A549 (cell line): Measurements from ENCODE around the gene PNPLA7. TPM values are rescaled to one million over a fixed set of nuclear protein-coding genes. Genes with fewer than 3 reads are reported as not detected.
A peak's percentile ranks its signal among the peaks of the same experiment; 100 is the strongest.

Experiments used
- ATAC-seq, 2 experiments: fragments of 200-7000 bp in 1 of 2; fragments of >200 bp in 1 of 2; cut with Nextera tagmentation in 1 of 2; cut with Tn5 transposase in 1 of 2; 3 replicates each; pipeline versions ENCODE4 v1.8.0 to v1.9.1; 2018 to 2020; ENCODE audit warnings: mild to moderate bottlenecking in 1 of 2, moderate library complexity in 1 of 2
- CTCF ChIA-PET: fragments of 300-600 bp; sonication (Branson Sonifier 250); formaldehyde crosslinking; extraction: SDS; loops from one replicate; lab custom pipeline; 2021; ENCODE audit warnings: antibody characterized with exemption, inconsistent platforms; lab: Yijun Ruan, JAX
- POLR2A ChIA-PET: fragments of 350-600 bp; formaldehyde crosslinking; extraction: SDS; loops from one replicate; lab custom pipeline; 2021; ENCODE audit warnings: antibody characterized with exemption, inconsistent platforms; lab: Yijun Ruan, JAX
- DNase-seq, 2 experiments: peaks; one replicate each; pipeline versions ENCODE4 v3.0.0 to v3.0.0-alpha.2; 2011 to 2016; ENCODE audit warnings: low read depth in 1 of 2, low spot score in 1 of 2
- FAIRE-seq: peaks from 2 replicates; lab custom pipeline; 2011; peaks lifted over from hg19 to GRCh38; lab: Jason Lieb, UNC
- H3K27ac ChIP-seq, 2 experiments: fragments of >200 bp; sonication (Bioruptor Twin); formaldehyde crosslinking; 3 replicates each; pipeline ENCODE4 v1.5.1; 2016 to 2017
- H3K4me1 ChIP-seq: fragments of >200 bp; sonication (Bioruptor Twin); formaldehyde crosslinking; 3 replicates; pipeline ENCODE4 v1.6.1; 2016
- H3K4me2 ChIP-seq: fragments of >200 bp; sonication (Bioruptor Twin); formaldehyde crosslinking; 3 replicates; pipeline ENCODE4 v1.6.1; 2016
- H3K4me3 ChIP-seq: fragments of >200 bp; sonication (Bioruptor Twin); formaldehyde crosslinking; 3 replicates; pipeline ENCODE4 v1.5.1; 2016
- H3K9me3 ChIP-seq: fragments of >200 bp; sonication (Bioruptor Twin); formaldehyde crosslinking; 3 replicates; pipeline ENCODE4 v1.6.1; 2016
- CBX8 ChIP-seq: fragments of 200-600 bp; sonication (generic); IDR thresholded peaks from 2 replicates; pipeline ENCODE4 v1.6.1; 2016
- EHMT2 ChIP-seq: fragments of 200-600 bp; sonication (generic); IDR thresholded peaks from 2 replicates; pipeline ENCODE4 v1.6.1; 2016; ENCODE audit warnings: antibody characterized with exemption, low read depth, mild to moderate bottlenecking, moderate library complexity
- FOSB ChIP-seq: fragments of 250-450 bp; sonication (Bioruptor Pico); IDR thresholded peaks from 2 replicates; pipeline ENCODE4 v1.5.0; 2020; ENCODE audit warnings: mild to moderate bottlenecking, moderate library complexity
- HOXB13 ChIP-seq: fragments of 250-450 bp; sonication (Bioruptor Pico); IDR thresholded peaks from 2 replicates; pipeline ENCODE4 v1.5.0; 2020; ENCODE audit warnings: low read depth, mild to moderate bottlenecking, moderate library complexity
- HOXB5 ChIP-seq: fragments of 250-450 bp; sonication (Bioruptor Pico); IDR thresholded peaks from 2 replicates; pipeline ENCODE4 v1.5.0; 2020; ENCODE audit warnings: mild to moderate bottlenecking, moderate library complexity
- KDM1A ChIP-seq: fragments of 200-600 bp; sonication (generic); IDR thresholded peaks from 2 replicates; pipeline ENCODE4 v1.6.1; 2016; ENCODE audit warnings: low read depth, mild to moderate bottlenecking
- KDM5A ChIP-seq: fragments of 200-600 bp; sonication (generic); IDR thresholded peaks from 2 replicates; pipeline ENCODE4 v1.6.1; 2016; ENCODE audit warnings: antibody characterized with exemption, mild to moderate bottlenecking
- MAFK ChIP-seq: fragments of 450-650 bp; IDR thresholded peaks from 2 replicates; pipeline ENCODE4 v1.6.1; 2014; ENCODE audit not compliant: partially characterized antibody
- MAZ ChIP-seq: fragments of 150-350 bp; IDR thresholded peaks from 2 replicates; pipeline ENCODE4 v1.6.1; 2014; ENCODE audit warnings: antibody characterized with exemption, low read depth, low read length, borderline replicate concordance
- PHF8 ChIP-seq: fragments of 200-600 bp; sonication (generic); IDR thresholded peaks from 2 replicates; pipeline ENCODE4 v1.6.1; 2016; ENCODE audit warnings: low read depth, mild to moderate bottlenecking, antibody characterized with exemption, moderate library complexity, borderline replicate concordance
- POLR2A ChIP-seq: IDR thresholded peaks from 2 replicates; pipeline ENCODE4 v1.6.1; 2012; ENCODE audit warnings: mild to moderate bottlenecking, low read length
- RARB ChIP-seq: fragments of 250-450 bp; sonication (Bioruptor Pico); IDR thresholded peaks from 2 replicates; pipeline ENCODE4 v1.8.0; 2021; ENCODE audit warnings: mild to moderate bottlenecking, moderate library complexity
- RCOR1 ChIP-seq: fragments of 150-350 bp; IDR thresholded peaks from 2 replicates; pipeline ENCODE4 v1.6.1; 2014; ENCODE audit warnings: antibody characterized with exemption, low read length, low read depth
- RFX5 ChIP-seq: fragments of 450-650 bp; IDR thresholded peaks from 2 replicates; pipeline ENCODE4 v1.7.1; 2014; ENCODE audit warnings: antibody characterized with exemption, mild to moderate bottlenecking, moderate library complexity
- ZFP36 ChIP-seq: fragments of 450-650 bp; IDR thresholded peaks from 2 replicates; pipeline ENCODE4 v1.6.1; 2014; ENCODE audit warnings: borderline replicate concordance; ENCODE audit not compliant: partially characterized antibody
- ZNF302 ChIP-seq: fragments of 250-450 bp; sonication (Bioruptor Pico); IDR thresholded peaks from 2 replicates; pipeline ENCODE4 v1.9.0; 2021; ENCODE audit warnings: inconsistent platforms, mild to moderate bottlenecking, moderate library complexity
- WGBS: methylation state at CpG from one replicate; pipeline ENCODE4 v1.1.6; 2017; ENCODE audit errors: missing lambda C conversion rate; 5-methylcytosine and 5-hydroxymethylcytosine counted together
- polyA plus RNA-seq, 4 experiments: library from polyadenylated mRNA; depleted of rRNA in 3 of 4; stranded (reverse); fragments of >200 nt; fragmentation: RNase III in 1 of 4; extraction: RNeasy Plus Mini Kit Qiagen cat#74134 plus additional on column Dnase treatment in 1 of 4; gene quantifications; 2 replicates in 3 of 4; 3 replicates in 1 of 4; pipeline ENCODE4 v1.2.3, GENCODE V29; 2011 to 2017
- TF ChIP-seq, protein P1 (sequence below): fragments of 250-450 bp; sonication (Bioruptor Pico); IDR thresholded peaks from 2 replicates; pipeline ENCODE4 v1.5.0; 2021; ENCODE audit warnings: mild to moderate bottlenecking, moderate library complexity, borderline replicate concordance
- TF ChIP-seq, protein P2 (sequence below): fragments of >200 bp; sonication (Bioruptor Twin); formaldehyde crosslinking; IDR thresholded peaks from 3 replicates; pipeline ENCODE4 v1.5.1; 2016

Gene PNPLA7
- polyA plus RNA-seq, 2 of the 4 experiments (the other 2 are of a cell fraction), result 0.31 to 1.1 TPM

- Histone ChIP-seq H3K4me2 (no peak overlapping the region), H3K9me3 (no peaks in the 10 kb centered on the region), H3K27ac (no peak overlapping the region), H3K4me1 (peaks cover 12% of the 10 kb centered on the region; the same call in 2 of the 3 replicates), H3K4me3 (no peak overlapping the region)
- TF ChIP-seq, protein P1, sequence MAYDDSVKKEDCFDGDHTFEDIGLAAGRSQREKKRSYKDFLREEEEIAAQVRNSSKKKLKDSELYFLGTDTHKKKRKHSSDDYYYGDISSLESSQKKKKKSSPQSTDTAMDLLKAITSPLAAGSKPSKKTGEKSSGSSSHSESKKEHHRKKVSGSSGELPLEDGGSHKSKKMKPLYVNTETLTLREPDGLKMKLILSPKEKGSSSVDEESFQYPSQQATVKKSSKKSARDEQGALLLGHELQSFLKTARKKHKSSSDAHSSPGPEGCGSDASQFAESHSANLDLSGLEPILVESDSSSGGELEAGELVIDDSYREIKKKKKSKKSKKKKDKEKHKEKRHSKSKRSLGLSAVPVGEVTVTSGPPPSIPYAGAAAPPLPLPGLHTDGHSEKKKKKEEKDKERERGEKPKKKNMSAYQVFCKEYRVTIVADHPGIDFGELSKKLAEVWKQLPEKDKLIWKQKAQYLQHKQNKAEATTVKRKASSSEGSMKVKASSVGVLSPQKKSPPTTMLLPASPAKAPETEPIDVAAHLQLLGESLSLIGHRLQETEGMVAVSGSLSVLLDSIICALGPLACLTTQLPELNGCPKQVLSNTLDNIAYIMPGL, result no peak
- TF ChIP-seq HOXB5 (no peak), RCOR1 (no peak), HOXB13 (no peak), MAFK (no peak), KDM5A (no peak), EHMT2 (no peak), CBX8 (no peak), POLR2A (no peak), PHF8 (no peak), ZNF302 (no peak), ZFP36 (no peak), FOSB (CRISPR knock-in tag) (no peak), KDM1A (no peak), RARB (CRISPR knock-in tag) (no peak), RFX5 (no peak)
- TF ChIP-seq, protein P2, sequence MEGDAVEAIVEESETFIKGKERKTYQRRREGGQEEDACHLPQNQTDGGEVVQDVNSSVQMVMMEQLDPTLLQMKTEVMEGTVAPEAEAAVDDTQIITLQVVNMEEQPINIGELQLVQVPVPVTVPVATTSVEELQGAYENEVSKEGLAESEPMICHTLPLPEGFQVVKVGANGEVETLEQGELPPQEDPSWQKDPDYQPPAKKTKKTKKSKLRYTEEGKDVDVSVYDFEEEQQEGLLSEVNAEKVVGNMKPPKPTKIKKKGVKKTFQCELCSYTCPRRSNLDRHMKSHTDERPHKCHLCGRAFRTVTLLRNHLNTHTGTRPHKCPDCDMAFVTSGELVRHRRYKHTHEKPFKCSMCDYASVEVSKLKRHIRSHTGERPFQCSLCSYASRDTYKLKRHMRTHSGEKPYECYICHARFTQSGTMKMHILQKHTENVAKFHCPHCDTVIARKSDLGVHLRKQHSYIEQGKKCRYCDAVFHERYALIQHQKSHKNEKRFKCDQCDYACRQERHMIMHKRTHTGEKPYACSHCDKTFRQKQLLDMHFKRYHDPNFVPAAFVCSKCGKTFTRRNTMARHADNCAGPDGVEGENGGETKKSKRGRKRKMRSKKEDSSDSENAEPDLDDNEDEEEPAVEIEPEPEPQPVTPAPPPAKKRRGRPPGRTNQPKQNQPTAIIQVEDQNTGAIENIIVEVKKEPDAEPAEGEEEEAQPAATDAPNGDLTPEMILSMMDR, result no peak
- ATAC-seq (no peak), FAIRE-seq (no peak), DNase-seq (no peak)
- POLR2A ChIA-PET, result interaction anchor here (2.0 kb wide), 1 partner anchor 9 kb away, joined by 9 read pairs; the partner anchor contains the start of gene ZMYND19
- CTCF ChIA-PET, result interaction anchor here (0.7 to 9.7 kb wide), 7 partner anchors 14 to 61 kb away, joined by 3 to 175 read pairs (median 4); partner anchors contain the start of genes EHMT1 and ZMYND19
- 93% methylated on average over 21 of the region's 22 CpGs for WGBS
Measured at GRCh38 chr9:137581361-137582285, 31.4 kb upstream of the PNPLA7 start.

GRCh38 chr9:137580954-137581322 is 30.7 kb upstream of the PNPLA7 start:
- ChIA-PET POLR2A (interaction anchor here (2.0 kb wide), 1 partner anchor 10 kb away, joined by 9 read pairs; the partner anchor contains the start of gene ZMYND19), CTCF (interaction anchor here (0.8 to 9.7 kb wide), 5 partner anchors 15 to 61 kb away, joined by 3 to 175 read pairs (median 4); partner anchors contain the start of gene ZMYND19)
- ATAC-seq, result no peak
- Histone ChIP-seq H3K4me3 (no peak overlapping the region), H3K4me1 (peaks cover 12% of the 10 kb centered on the region; the same call in 2 of the 3 replicates), H3K9me3 (no peaks in the 10 kb centered on the region), H3K4me2 (no peak overlapping the region), H3K27ac (no peak overlapping the region)
- 91% methylated on average over 4 of the region's 4 CpGs for WGBS
- FAIRE-seq, result no peak
- DNase-seq, result no peak
- peak; percentile 82 for TF ChIP-seq MAFK
- TF ChIP-seq MAZ, result no peak
